CD4-positive, alpha-beta T cell treated with Interleukin-15 for 1 hour (primary cell): ENCODE results near the gene OBI1.
"Not testable (repeated sequence)": the region's sequence is repeated elsewhere in the genome, so short reads cannot be mapped to it uniquely, and the experiment has no call there.

Experiments
- DNase-seq: peaks from one replicate; pipeline ENCODE4 v3.0.0-alpha.2; 2020

The OBI1 gene

GRCh38 chr13:78658630-78659449 is at the start of gene OBI1:
Gene OBI1 (minus strand): TSS chr13:78659155. CDS start chr13:78659120, 35 bp downstream.
- DNase-seq = peak; percentile 88

GRCh38 chr13:78701383-78701782 is 42.4 kb upstream of the OBI1 start:
- DNase-seq = no peak

GRCh38 chr13:78700121-78700910 is 41.4 kb upstream of the OBI1 start:
- DNase-seq = no peak

- DNase-seq = no peak
Measured at GRCh38 chr13:78689011-78689410, 30.1 kb upstream of the OBI1 start.

GRCh38 chr13:78686461-78686860 is 27.5 kb upstream of the OBI1 start:
- DNase-seq = no peak

GRCh38 chr13:78680576-78681350 is 21.8 kb upstream of the OBI1 start:
- no peak for DNase-seq

GRCh38 chr13:78680115-78680561 is 21.2 kb upstream of the OBI1 start:
- DNase-seq = no peak

- DNase-seq = no peak
Measured at GRCh38 chr13:78679329-78679728, 20.4 kb upstream of the OBI1 start.

- no peak for DNase-seq
Measured at GRCh38 chr13:78675112-78675511, 16.2 kb upstream of the OBI1 start.

- DNase-seq = no peak
Measured at GRCh38 chr13:78674638-78675037, 15.7 kb upstream of the OBI1 start.

- no peak for DNase-seq
Measured at GRCh38 chr13:78662467-78662866, 3.5 kb upstream of the OBI1 start.

GRCh38 chr13:78660495-78660857 is 1.5 kb upstream of the OBI1 start:
- DNase-seq = no peak

GRCh38 chr13:78659732-78660494 is 958 bp upstream of the OBI1 start:
- no peak for DNase-seq

GRCh38 chr13:78659450-78659730 is 435 bp upstream of the OBI1 start:
- DNase-seq = no peak

- no peak for DNase-seq
Measured at GRCh38 chr13:78657699-78658629, 991 bp downstream of the OBI1 start.

GRCh38 chr13:78655906-78656305 is 3.0 kb downstream of the OBI1 start:
- no peak for DNase-seq

- DNase-seq = no peak
Measured at GRCh38 chr13:78655007-78655406, 3.9 kb downstream of the OBI1 start.

GRCh38 chr13:78652651-78653050 is 6.3 kb downstream of the OBI1 start:
- DNase-seq = no peak

- DNase-seq = no peak
Measured at GRCh38 chr13:78650717-78651083, 8.3 kb downstream of the OBI1 start.

- DNase-seq = no peak
Measured at GRCh38 chr13:78649997-78650716, 8.8 kb downstream of the OBI1 start.

GRCh38 chr13:78647109-78647678 is 11.8 kb downstream of the OBI1 start:
- not testable (repeated sequence) for DNase-seq
